Tibial artery (tissue), 4 donors: Measurements from ENCODE around the gene GLE1.

Experiments used
- DNase-seq, 2 donors: peaks; one replicate each; pipeline ENCODE4 v3.0.0-alpha.2; 2019
- H3K27ac ChIP-seq, 2 donors: fragments of 200-600 bp; sonication (generic) in 1 of 2; 1 replicate in 1 of 2; 2 replicates in 1 of 2; pipeline ENCODE4 v1.5.1; 2018 to 2019; ENCODE audit warnings: mild to moderate bottlenecking in 1 of 2
- H3K27me3 ChIP-seq, 2 donors: fragments of 200-600 bp; sonication (generic) in 1 of 2; one replicate each; pipeline versions ENCODE4 v1.5.1 to v1.6.0; 2016 to 2019
- H3K36me3 ChIP-seq, 3 donors: fragments of 200-600 bp; sonication (generic) in 2 of 3; one replicate each; pipeline ENCODE4 v1.5.1; 2016 to 2019; ENCODE audit warnings: mild to moderate bottlenecking in 2 of 3
- H3K4me1 ChIP-seq, 4 donors: fragments of 200-600 bp; sonication (generic) in 2 of 4; 1 replicate in 3 of 4; 2 replicates in 1 of 4; pipeline ENCODE4 v1.5.1; 2016 to 2019
- H3K4me3 ChIP-seq, 2 donors: fragments of 200-600 bp; sonication (generic) in 1 of 2; 1 replicate in 1 of 2; 2 replicates in 1 of 2; pipeline ENCODE4 v1.5.1; 2018 to 2019; ENCODE audit warnings: mild to moderate bottlenecking in 2 of 2
- H3K9me3 ChIP-seq, 3 donors: fragments of 200-600 bp; sonication (generic) in 1 of 3; one replicate each; pipeline ENCODE4 v1.5.1; 2016 to 2019
- CTCF ChIP-seq, 2 experiments: fragments of 200-600 bp in 1 of 2; fragments of 450-650 bp in 1 of 2; IDR thresholded peaks; one replicate each; pipeline ENCODE4 v1.5.1; 2017 to 2019; ENCODE audit warnings: antibody characterized with exemption in 2 of 2, mild to moderate bottlenecking in 1 of 2, moderate library complexity in 1 of 2
- intact Hi-C: fragments of 100-400 bp; cut with DNase I; formaldehyde crosslinking; loops from one replicate; pipeline ENCODE4 v1.15.0; 2023; ENCODE audit warnings: low total_unique reads

GLE1 gene

GRCh38 chr9:128587453-128587852 lies 82.9 kb downstream of the GLE1 start:
- Histone ChIP-seq H3K9me3 (no peaks in the 10 kb centered on the region), H3K36me3 (peaks cover 100% of the 10 kb centered on the region in 3 donors), H3K4me1 (no peaks in the 10 kb centered on the region), H3K4me3 (no peak overlapping the region), H3K27me3 (no peaks in the 10 kb centered on the region), H3K27ac (no peak overlapping the region)
- no peak for TF ChIP-seq CTCF (IDR thresholded peaks at IDR 0.05)
- intact Hi-C loops = no loop called here
- DNase-seq = no peak

DNA sequence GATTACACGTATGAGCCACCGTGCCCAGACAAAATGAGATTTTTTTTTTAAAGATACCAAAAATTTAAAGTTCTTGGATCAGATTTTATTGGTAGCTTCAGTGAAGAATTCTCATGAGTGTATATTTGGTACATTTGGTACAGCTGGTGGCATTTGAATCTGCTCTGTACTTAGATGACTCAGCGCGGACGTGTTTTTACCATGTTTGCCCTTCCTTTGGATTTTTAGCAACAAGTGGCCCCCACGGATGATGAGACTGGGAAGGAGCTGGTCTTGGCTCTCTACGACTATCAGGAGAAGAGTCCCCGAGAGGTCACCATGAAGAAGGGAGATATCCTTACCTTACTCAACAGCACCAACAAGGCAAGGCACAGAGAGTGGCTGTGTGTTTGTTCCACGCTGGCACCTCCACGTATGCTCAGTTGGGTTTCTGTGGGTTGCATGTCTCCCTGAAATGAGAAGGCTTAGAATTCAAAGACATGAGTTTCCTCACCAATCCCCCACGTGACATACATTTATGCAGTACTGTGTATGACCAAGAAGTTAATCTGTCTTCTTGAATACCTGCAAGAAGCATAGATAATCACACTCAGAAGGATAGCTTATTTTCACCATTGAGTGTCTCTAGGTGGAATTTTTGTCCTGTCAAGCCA lies 84.2 kb downstream of the GLE1 start:
- no peak for DNase-seq
- TF ChIP-seq CTCF (IDR thresholded peaks at IDR 0.05) = no peak
- Histone ChIP-seq H3K9me3 (no peaks in the 10 kb centered on the region), H3K4me3 (no peak overlapping the region), H3K27ac (no peak overlapping the region), H3K4me1 (no peaks in the 10 kb centered on the region), H3K36me3 (peaks cover 100% of the 10 kb centered on the region in 3 donors), H3K27me3 (no peaks in the 10 kb centered on the region)
- intact Hi-C loops = no loop called here
